PFSK-1 (cell line): ENCODE data around the gene PDZD8.

ENCODE experiments used
- FOXP2 ChIP-seq: optimal IDR thresholded peaks from 2 replicates; pipeline ENCODE3; 2011; ENCODE audit warnings: borderline replicate concordance, control low read depth, inconsistent platforms; ENCODE audit not compliant: insufficient read depth; ENCODE audit errors: extremely low read length, extremely low read depth
- POLR2AphosphoS5 ChIP-seq: IDR thresholded peaks from 2 replicates; pipeline ENCODE4 v1.6.1; 2012; ENCODE audit warnings: low read depth, mild to moderate bottlenecking, control low read depth, low read length, moderate library complexity
- REST ChIP-seq, 2 experiments: IDR thresholded peaks; 2 replicates each; pipeline versions ENCODE4 v1.6.1 to v1.8.0; 2011 to 2012; ENCODE audit warnings: low read depth in 2 of 2, low read length in 2 of 2, control low read depth in 1 of 2, inconsistent platforms in 1 of 2, mild to moderate bottlenecking in 1 of 2, moderate library complexity in 1 of 2; ENCODE audit not compliant: insufficient read depth in 1 of 2
- SIN3A ChIP-seq: IDR thresholded peaks from 2 replicates; pipeline ENCODE4 v1.6.1; 2012; ENCODE audit warnings: mild to moderate bottlenecking, low read length, moderate library complexity, borderline replicate concordance; ENCODE audit not compliant: insufficient read depth
- TAF1 ChIP-seq: IDR thresholded peaks from 2 replicates; pipeline ENCODE4 v1.6.1; 2012; ENCODE audit warnings: low read length, control low read depth, borderline replicate concordance; ENCODE audit not compliant: insufficient read depth

PDZD8 gene

DNA sequence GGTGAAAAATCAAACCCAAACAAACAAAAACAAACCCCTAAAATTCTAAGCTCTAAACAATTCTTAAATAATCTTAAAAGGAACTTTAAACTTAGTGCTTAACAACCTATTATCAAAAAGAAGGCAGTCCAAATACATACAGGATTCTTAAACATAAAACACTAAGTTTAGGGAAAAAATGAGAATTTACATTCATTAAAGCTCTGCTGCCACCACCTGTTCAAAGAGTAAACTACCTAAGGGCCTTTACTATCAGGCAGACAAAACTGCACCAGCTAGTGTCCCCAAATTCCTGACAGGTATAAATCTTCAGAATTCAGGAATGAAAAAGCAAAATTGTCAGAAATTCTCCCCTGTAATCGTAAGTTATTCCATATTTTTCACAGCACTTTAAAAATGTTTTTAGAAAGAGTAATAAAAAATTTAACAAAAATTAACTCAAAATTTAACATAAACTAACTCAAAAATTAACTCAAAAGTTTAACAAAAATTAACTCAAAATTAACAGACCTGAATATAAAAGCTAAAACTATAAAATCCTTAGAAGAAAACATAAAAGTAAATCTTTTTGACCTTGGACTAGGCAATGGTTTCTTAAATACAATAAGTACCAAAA lies 55.1 kb downstream of the PDZD8 start:
- TF ChIP-seq TAF1 = no peak
- TF ChIP-seq POLR2AphosphoS5 = no peak
- TF ChIP-seq FOXP2 = no peak
- no peak for TF ChIP-seq REST (IDR thresholded peaks at IDR 0.05; ENCODE audit: insufficient read depth in 1 of 2, low read depth in 2 of 2, low read length in 2 of 2)
- no peak for TF ChIP-seq SIN3A

- no peak for TF ChIP-seq SIN3A
- TF ChIP-seq REST (IDR thresholded peaks at IDR 0.05; ENCODE audit: insufficient read depth in 1 of 2, low read depth in 2 of 2, low read length in 2 of 2) = no peak
- TF ChIP-seq FOXP2 = no peak
- TF ChIP-seq TAF1 = no peak
- no peak for TF ChIP-seq POLR2AphosphoS5
Measured at GRCh38 chr10:117318909-117319308, 56.3 kb downstream of the PDZD8 start.

GRCh38 chr10:117316701-117317100 lies 58.5 kb downstream of the PDZD8 start:
- TF ChIP-seq REST (IDR thresholded peaks at IDR 0.05; ENCODE audit: insufficient read depth in 1 of 2, low read depth in 2 of 2, low read length in 2 of 2) (no peak), TAF1 (no peak), FOXP2 (no peak), SIN3A (no peak), POLR2AphosphoS5 (no peak)

DNA sequence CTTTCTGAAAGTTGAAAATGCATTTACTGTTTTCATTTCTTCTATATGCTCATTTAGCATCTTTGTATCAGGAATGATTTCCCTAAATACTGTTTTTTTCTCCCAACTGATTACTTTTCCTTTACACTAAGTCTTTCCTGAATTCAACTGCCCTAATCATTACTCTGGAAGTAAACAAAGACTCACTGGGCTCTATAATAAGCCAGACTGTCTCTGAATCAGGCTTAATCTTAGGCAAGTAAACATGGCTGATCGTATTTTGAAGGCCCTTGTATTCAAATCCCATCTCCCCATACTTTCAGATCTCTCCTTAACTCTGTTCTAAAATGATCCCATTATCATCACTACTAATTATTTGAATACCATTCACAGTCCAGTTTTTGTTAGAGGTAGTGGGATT lies 61.6 kb downstream of the PDZD8 start:
- TF ChIP-seq TAF1 (no peak), POLR2AphosphoS5 (no peak), SIN3A (no peak), REST (IDR thresholded peaks at IDR 0.05; ENCODE audit: insufficient read depth in 1 of 2, low read depth in 2 of 2, low read length in 2 of 2) (no peak), FOXP2 (no peak)

- TF ChIP-seq FOXP2 (no peak), TAF1 (no peak), SIN3A (no peak), POLR2AphosphoS5 (no peak), REST (IDR thresholded peaks at IDR 0.05; ENCODE audit: insufficient read depth in 1 of 2, low read depth in 2 of 2, low read length in 2 of 2) (no peak)
Measured at GRCh38 chr10:117312430-117312829, 62.8 kb downstream of the PDZD8 start.
